ENCODE data around the gene DISP2.

DISP2 gene

DNA sequence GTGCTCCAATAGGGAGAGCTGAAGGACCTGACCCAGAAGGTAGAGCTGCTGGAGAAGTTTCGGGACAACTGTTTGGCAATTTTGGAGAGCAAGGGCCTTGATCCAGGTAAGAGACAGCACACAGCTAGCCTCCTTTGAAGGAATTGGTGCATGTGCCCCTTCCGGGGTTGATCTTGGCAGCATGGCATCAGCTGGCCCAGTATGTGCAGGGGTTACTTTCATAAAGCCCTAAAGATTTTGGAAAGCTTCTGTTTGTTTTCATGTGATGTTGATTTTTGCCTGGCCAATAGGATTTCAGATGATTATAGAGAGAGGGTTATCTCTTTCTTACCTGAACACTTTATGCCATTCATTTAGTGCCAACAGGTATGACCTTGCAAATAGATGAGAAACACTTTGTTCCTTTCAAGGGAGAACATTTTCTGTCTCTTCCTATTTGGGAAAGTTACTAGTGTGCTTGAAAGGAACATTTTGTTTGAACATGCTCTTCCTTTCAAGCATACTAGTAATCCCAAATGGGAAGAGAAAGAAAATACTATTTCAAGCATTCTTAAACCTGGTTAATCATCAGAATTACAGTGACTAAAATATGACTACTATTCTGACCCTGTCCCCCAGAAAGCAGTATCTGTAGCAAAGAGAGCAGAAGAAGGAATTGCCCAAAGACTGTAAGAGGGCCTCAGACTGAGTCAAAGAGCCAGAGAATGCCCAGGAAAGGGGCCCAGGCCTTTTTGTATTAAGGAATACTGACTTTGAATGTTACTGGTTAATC, 32.0 kb downstream of the DISP2 start:
- no peak for DNase-seq

- no peak for DNase-seq
Observed at GRCh38 chr15:40392986-40393948, 35.2 kb downstream of the DISP2 start.

DNA sequence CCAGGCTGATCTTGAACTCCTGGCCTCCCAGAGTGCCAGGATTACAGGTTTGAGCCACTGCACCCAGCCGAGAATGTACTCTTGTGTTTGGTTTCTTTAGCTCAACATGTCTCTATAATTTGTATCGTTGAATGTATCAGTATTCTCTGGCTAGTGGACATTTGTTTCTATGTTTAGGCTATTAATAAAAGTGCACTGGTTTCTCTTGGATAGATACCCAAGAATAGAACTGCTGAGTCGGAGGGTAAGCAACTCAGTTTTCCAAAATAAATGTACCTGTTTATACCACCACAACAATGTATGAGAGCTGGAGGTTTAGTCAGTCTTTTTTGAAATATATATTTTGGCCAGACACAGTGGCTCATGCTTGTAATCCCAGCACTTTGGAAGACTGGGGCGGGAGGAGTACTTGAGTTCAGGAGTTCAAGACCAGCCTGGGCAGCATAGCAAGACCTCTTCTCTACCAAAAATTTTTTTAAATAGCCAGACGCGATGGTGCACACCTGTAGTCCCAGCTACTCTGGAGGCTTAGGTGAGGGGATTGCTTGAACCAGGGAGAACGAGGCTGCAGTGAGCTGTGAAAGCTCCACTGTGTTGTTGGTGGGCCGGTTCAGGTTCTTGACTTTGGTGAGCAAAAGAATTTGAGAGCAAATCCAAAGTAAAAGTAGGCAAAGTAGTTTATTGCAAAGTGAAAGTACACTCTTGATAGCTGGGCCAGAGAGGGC, 39.8 kb downstream of the DISP2 start:
- DNase-seq: no peak

GRCh38 chr15:40398413-40398873, 40.4 kb downstream of the DISP2 start:
- DNase-seq: peak in 7 of 14 donors; percentile 5 to 52 (median 22)

DNA sequence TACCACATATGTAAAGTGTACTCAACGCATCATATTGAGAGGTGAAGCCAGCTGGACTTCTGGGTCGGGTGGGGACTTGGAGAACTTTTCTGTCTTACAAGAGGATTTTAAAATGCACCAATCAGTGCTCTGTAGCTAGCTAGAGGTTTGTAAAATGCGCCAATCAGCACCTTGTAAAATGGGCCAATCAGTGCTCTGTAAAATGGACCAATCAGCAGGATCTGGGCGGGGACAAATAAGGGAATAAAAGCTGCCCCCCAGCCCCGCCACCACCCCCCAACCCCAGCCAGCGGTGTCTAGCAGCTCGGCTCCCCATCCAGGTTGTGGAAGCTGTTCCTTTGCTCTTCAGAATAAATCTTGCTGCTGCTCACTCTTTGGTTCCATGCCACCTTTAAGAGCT, 41.4 kb downstream of the DISP2 start:
- no peak for DNase-seq

DNA sequence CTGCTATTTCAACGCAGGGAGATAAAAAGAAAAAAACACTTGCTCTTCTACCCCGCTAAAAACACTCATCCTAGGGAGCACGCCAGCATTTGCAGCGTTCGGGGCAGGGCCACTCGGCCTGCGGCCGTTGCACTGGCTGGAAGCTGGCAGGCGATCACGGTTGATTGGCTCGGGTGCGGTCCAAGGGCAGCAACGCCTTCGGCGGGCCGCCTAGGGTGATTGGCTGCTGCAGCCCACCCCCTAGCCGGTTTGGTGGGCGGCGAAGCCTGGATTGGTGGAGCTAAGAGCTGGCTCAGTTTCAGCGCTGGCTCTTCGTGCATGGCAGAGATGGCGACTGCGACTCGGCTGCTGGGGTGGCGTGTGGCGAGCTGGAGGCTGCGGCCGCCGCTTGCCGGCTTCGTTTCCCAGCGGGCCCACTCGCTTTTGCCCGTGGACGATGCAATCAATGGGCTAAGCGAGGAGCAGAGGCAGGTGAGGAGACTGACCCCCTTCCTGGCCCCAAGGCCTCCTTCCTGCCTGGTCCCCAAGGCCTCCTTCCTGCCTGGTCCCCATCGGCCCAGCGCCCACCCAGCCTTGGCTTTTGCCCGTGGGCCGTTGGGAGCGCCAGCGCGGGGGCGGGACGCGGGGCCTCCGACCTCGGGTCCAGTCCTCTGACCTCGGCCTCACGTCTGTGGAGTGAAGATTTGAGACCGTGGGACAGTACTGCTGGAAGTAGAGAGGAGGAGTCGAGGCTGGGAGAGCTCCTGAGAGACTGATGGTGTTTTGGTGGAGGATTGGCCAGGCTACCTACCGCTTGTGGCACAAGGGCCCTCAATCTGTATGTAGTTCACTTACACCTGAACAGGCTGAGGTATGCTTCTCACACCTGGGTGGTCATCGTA, 47.7 kb downstream of the DISP2 start, which contains the start of gene IVD:
Gene IVD, plus strand, starts transcription at position 295 of the 881 bp plus-strand sequence. Its CDS starts 33 bp downstream, at position 328.
- peak; percentile 44 to 98 (median 93) for DNase-seq

- DNase-seq: peak in 2 of 14 donors; percentile 4 to 48
Observed at GRCh38 chr15:40407330-40407990, 49.4 kb downstream of the DISP2 start.

DNA sequence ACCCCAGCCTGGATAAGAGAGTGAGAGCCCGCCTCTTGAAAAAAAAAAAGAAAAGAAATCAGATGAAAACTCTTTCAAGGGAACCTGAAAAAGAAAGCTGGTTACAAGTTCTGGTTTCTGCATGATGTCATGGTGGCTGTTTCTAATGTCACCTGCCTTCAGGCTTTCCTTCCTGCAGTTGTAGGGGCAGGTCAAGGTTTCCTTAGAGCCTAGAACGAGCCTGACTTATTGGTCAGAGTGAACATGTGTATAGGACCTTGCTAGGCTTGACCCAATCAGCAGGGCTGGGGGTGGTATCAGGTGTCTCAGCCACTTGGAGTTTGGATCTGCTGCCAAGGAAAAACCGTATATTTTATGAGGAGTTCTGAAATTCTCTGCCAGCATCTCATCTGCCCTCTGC, 51.3 kb downstream of the DISP2 start:
- DNase-seq: no peak

GRCh38 chr15:40410476-40410875, 52.5 kb downstream of the DISP2 start:
- DNase-seq: no peak

DNA sequence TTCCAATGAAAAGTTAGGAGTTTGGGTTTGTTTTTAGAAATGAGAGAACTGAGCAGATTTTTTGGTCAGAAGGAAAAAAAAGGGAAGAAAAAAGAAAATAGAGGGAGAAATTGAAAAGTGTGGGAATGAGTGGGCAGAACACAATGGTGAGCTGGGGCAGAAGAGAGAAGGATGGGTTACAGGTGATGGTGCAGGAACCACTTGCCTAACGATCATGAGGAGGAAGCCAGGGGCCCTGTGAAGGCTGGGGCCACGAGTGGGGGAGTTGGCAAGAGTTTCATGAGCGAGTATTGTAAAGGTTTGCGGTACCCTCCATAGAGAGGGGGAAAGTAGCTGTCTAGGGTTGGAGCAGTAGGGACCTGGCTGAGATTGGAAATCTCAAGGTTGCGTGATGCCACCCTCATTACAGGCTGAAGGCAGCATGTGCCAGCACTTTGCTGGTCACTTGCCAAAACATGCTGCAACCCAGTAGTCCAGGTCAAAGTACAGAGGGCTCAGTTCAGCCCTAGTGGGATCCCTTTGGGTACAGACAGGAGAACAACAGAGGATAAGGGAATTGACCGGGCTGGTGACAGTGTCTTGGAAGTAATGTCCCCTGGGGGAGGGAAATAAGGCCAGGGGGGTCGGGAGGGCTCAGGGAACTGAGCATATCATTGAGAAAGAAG, 54.2 kb downstream of the DISP2 start:
- no peak for DNase-seq

DNA sequence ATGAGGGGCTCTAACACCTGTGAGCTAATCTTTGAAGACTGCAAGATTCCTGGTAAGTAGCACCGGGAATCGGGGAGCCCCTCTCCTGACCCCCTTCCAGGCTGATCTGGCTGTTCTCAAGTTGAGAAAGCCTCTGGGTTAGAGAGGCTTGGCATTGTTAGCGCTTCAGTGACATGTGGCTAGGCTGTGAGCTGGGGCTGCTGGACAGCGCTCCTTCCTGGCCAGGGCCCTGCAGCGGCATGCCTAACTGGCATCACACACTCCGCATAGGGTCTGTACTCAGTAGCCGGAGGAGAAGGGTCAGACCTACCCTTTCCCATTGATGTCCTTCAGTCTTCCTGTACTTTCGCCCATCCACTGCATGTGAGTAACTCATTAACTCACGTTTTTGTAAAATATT, 55.0 kb downstream of the DISP2 start:
- DNase-seq: no peak

DNA sequence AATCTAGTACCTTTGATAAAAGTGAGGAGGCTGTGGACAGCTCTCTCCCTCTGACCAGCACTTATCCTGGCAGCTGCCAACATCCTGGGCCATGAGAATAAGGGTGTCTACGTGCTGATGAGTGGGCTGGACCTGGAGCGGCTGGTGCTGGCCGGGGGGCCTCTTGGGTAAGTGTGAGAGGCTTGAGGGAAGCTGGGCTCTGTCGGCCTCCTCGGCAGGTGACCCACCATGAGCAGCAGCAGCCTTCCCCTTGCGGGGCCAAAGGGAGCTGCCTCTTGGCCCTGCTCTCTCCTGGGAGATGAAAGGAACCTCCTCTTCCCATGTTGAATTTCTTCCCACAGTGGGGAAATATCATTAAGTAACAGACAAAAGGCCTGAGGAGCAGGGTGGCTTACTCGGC, 56.8 kb downstream of the DISP2 start:
- DNase-seq: no peak

DNA sequence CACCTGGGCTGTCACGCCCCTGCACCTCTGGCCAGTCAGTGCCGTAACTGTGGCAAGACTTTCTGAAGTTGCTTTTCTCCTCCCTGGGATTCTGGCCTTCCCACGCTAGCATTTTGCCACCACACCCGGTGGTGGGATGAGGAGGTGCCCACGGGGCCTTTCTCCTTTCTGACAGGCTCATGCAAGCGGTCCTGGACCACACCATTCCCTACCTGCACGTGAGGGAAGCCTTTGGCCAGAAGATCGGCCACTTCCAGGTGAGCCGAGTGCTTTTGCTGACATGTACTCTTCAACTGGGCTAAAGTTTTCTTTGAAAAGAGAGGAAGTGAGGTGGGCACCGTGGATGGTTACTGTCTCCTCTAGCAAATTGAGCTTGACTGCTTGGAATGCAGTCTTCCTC, 57.2 kb downstream of the DISP2 start:
- no peak for DNase-seq

DNA sequence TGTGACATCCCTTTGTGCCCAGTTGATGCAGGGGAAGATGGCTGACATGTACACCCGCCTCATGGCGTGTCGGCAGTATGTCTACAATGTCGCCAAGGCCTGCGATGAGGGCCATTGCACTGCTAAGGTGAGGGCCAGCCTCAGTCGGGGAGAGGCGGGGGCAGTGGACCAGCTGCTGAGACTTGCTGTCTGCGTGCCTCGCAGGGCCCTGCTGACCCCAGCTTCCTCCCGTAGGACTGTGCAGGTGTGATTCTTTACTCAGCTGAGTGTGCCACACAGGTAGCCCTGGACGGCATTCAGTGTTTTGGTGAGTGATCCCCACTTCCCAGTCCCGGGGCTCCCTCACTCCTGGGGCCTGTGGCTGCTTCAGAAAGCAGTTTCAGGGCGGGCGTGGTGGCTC, 58.0 kb downstream of the DISP2 start:
- DNase-seq: no peak

- no peak for DNase-seq
Observed at GRCh38 chr15:40418126-40418525, 60.1 kb downstream of the DISP2 start.

- DNase-seq: no peak
Observed at GRCh38 chr15:40420071-40420713, 62.2 kb downstream of the DISP2 start.

- DNase-seq: peak in 1 of 14 donors; percentile 62
Observed at GRCh38 chr15:40420793-40421192, 62.8 kb downstream of the DISP2 start.

DNA sequence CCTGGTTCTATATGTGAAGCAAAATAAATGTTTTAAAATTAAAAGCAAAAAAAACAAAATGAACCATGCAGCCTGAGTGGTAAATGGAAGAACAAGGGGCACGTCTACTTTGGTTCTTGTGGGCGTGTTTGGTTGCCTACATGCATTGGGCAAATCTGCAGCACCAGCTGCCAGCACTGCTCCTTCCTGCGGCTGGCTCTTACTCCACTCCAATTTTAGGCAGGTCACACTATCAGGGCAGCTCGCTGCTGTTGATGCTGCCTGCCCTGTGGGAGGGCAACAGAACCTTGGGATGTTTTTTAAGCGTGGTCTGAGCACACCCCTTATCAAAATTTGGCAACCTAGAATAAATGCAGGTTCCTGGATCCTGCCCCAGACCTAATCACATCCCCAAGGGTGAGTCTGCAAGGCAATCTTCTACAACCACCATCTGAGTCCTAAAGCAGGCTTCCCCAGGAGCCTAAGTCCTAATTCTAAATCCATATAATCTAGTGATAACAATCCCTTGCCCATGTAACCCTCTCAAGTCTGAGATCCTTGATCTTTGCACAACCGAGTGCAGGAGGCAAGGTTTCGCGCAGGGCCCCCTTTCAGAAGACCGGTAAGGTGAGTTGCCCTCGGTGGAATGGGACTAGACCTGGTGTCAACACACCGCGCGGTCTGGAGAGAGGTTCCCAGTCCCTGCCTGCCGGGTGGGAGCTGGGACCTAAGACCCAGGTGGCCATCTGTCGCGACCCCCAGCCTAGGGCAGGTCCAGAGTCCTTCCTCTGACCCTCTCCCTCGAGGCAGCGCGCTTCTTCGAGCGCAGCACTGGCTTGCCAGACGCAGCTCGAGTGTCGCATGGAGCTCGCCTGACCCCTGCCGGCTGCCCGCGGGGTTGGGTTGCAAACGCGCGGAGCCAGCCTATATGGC, 63.5 kb downstream of the DISP2 start:
- peak in 13 of 14 donors; percentile 25 to 79 (median 57) for DNase-seq

All from C1 segment of cervical spinal cord (tissue), 14 donors.